DOHH2 (cell line): ENCODE measurements around the gene THAP4.

Experiments
- H3F3A ChIP-seq: fragments of 200-600 bp; sonication (generic), shearing (Covaris generic); 2 replicates; pipeline ENCODE4 v1.6.0; 2016; ENCODE audit warnings: antibody characterized with exemption, mild to moderate bottlenecking; ENCODE audit not compliant: control insufficient read depth, insufficient read depth
- H3K27ac ChIP-seq: fragments of 200-600 bp; sonication (generic); 2 replicates; pipeline ENCODE4 v1.5.1; 2014; ENCODE audit warnings: low read depth, mild to moderate bottlenecking, low read length, moderate library complexity
- H3K27me3 ChIP-seq: fragments of 200-600 bp; sonication (generic); 2 replicates; pipeline ENCODE4 v1.6.1; 2014; ENCODE audit warnings: mild to moderate bottlenecking, low read length, mixed read lengths; ENCODE audit not compliant: control insufficient read depth
- H3K36me3 ChIP-seq: fragments of 200-600 bp; sonication (generic); 2 replicates; pipeline ENCODE4 v1.6.1; 2014; ENCODE audit warnings: mild to moderate bottlenecking, low read length, moderate library complexity, mixed read lengths; ENCODE audit not compliant: control insufficient read depth
- H3K4me1 ChIP-seq: fragments of 200-600 bp; sonication (generic); 2 replicates; pipeline ENCODE4 v1.6.1; 2014; ENCODE audit warnings: mild to moderate bottlenecking, low read length, mixed read lengths; ENCODE audit not compliant: control insufficient read depth
- H3K4me2 ChIP-seq: fragments of 200-600 bp; sonication (generic); 2 replicates; pipeline ENCODE4 v1.6.0; 2014; ENCODE audit warnings: mild to moderate bottlenecking, low read length, moderate library complexity
- H3K4me3 ChIP-seq: fragments of 200-600 bp; sonication (generic); 2 replicates; pipeline ENCODE4 v1.5.1; 2014; ENCODE audit warnings: mild to moderate bottlenecking, low read length, mixed read lengths
- H3K79me2 ChIP-seq: fragments of 200-600 bp; sonication (generic); 2 replicates; pipeline ENCODE4 v1.6.1; 2014; ENCODE audit warnings: mild to moderate bottlenecking, low read length, mixed read lengths; ENCODE audit not compliant: control insufficient read depth
- H3K9me2 ChIP-seq: fragments of 200-600 bp; sonication (generic); replicated peaks from 2 replicates; pipeline ENCODE4 v1.6.1; 2014; ENCODE audit warnings: mild to moderate bottlenecking, low read length, mixed read lengths; ENCODE audit not compliant: control insufficient read depth
- H3K9me3 ChIP-seq: fragments of 200-600 bp; sonication (generic); 2 replicates; pipeline ENCODE4 v1.6.1; 2014; ENCODE audit warnings: antibody characterized with exemption, low read length, mixed read lengths; ENCODE audit not compliant: control insufficient read depth, insufficient read depth
- H4K20me1 ChIP-seq: fragments of 200-600 bp; sonication (generic); 2 replicates; pipeline ENCODE4 v1.6.0; 2014; ENCODE audit warnings: low read depth, mild to moderate bottlenecking, antibody characterized with exemption, low read length, moderate library complexity; ENCODE audit not compliant: control insufficient read depth, insufficient read depth
- EZH2phosphoT487 ChIP-seq: fragments of 200-600 bp; sonication (generic); IDR thresholded peaks from 2 replicates; pipeline ENCODE4 v1.6.1; 2017; ENCODE audit warnings: borderline replicate concordance, mild to moderate bottlenecking, antibody characterized with exemption, low read length, moderate library complexity, mixed read lengths
- TF ChIP-seq, protein P1 (sequence below): fragments of 200-600 bp; sonication (generic); IDR thresholded peaks from one replicate; pipeline ENCODE4 v1.5.1; 2014; ENCODE audit warnings: antibody characterized with exemption, mild to moderate bottlenecking, low read depth, low read length; ENCODE audit not compliant: poor library complexity, severe bottlenecking

Gene THAP4

DNA sequence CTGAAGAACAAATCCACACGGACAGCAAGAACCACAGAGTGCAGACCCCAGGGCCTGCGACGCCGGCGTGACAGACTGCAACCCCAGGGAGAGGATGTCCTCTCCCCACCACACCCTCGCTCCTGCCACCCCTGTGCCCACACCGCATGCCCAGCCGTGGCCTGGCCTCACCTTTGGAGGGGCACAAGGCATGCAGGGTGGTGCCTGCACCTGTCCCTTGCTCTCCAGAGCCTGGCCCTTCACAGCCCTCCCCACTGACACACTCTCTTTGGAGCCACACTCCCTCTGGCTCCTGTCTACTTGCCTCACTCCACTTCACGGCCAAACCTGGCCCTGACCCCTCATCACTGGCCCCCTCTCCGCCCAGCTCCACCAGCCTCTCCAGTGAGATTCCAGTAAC, 9.3 kb downstream of the THAP4 start:
- no peak overlapping the region for H3K4me2 ChIP-seq
- H3K9me2 ChIP-seq: no peaks in the 10 kb centered on the region
- no peaks in the 10 kb centered on the region for H3K4me1 ChIP-seq
- TF ChIP-seq EZH2phosphoT487: no peak
- TF ChIP-seq, protein P1, sequence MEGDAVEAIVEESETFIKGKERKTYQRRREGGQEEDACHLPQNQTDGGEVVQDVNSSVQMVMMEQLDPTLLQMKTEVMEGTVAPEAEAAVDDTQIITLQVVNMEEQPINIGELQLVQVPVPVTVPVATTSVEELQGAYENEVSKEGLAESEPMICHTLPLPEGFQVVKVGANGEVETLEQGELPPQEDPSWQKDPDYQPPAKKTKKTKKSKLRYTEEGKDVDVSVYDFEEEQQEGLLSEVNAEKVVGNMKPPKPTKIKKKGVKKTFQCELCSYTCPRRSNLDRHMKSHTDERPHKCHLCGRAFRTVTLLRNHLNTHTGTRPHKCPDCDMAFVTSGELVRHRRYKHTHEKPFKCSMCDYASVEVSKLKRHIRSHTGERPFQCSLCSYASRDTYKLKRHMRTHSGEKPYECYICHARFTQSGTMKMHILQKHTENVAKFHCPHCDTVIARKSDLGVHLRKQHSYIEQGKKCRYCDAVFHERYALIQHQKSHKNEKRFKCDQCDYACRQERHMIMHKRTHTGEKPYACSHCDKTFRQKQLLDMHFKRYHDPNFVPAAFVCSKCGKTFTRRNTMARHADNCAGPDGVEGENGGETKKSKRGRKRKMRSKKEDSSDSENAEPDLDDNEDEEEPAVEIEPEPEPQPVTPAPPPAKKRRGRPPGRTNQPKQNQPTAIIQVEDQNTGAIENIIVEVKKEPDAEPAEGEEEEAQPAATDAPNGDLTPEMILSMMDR: no peak
- H3K4me3 ChIP-seq: no peak overlapping the region
- H3F3A ChIP-seq: no peaks in the 10 kb centered on the region
- H3K79me2 ChIP-seq: peaks cover 95% of the 10 kb centered on the region
- peaks cover 55% of the 10 kb centered on the region for H3K36me3 ChIP-seq
- no peaks in the 10 kb centered on the region for H3K27me3 ChIP-seq
- no peaks in the 10 kb centered on the region for H3K9me3 ChIP-seq
- H3K27ac ChIP-seq: no peak overlapping the region
- H4K20me1 ChIP-seq: peaks cover 3% of the 10 kb centered on the region; the same call in 1 of the 2 replicates

DNA sequence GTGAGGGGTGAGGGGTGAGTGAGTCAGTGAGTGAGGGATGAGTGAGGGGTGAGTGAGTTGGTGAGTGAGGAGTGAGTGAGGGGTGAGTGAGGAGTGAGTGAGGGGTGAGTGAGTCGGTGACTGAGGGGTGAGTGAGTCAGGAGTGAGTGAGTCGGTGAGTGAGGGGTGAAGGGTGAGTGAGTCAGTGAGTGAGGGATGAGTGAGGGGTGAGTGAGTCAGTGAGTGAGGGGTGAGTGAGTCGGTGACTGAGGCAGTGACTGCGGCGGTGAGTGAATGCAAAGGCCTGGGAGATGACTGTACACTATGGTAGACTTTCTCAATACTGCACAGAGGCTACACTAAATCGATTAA, 16.6 kb downstream of the THAP4 start:
- H3K27ac ChIP-seq: no peak overlapping the region
- H3K9me2 ChIP-seq: no peaks in the 10 kb centered on the region
- H3K4me2 ChIP-seq: no peak overlapping the region
- TF ChIP-seq EZH2phosphoT487: no peak
- TF ChIP-seq, protein P1: no peak
- H4K20me1 ChIP-seq: no peaks in the 10 kb centered on the region
- no peaks in the 10 kb centered on the region for H3F3A ChIP-seq
- H3K27me3 ChIP-seq: no peaks in the 10 kb centered on the region
- no peaks in the 10 kb centered on the region for H3K9me3 ChIP-seq
- H3K36me3 ChIP-seq: peaks cover 27% of the 10 kb centered on the region
- H3K4me3 ChIP-seq: no peak overlapping the region
- peaks cover 94% of the 10 kb centered on the region for H3K79me2 ChIP-seq
- H3K4me1 ChIP-seq: peaks cover 21% of the 10 kb centered on the region

DNA sequence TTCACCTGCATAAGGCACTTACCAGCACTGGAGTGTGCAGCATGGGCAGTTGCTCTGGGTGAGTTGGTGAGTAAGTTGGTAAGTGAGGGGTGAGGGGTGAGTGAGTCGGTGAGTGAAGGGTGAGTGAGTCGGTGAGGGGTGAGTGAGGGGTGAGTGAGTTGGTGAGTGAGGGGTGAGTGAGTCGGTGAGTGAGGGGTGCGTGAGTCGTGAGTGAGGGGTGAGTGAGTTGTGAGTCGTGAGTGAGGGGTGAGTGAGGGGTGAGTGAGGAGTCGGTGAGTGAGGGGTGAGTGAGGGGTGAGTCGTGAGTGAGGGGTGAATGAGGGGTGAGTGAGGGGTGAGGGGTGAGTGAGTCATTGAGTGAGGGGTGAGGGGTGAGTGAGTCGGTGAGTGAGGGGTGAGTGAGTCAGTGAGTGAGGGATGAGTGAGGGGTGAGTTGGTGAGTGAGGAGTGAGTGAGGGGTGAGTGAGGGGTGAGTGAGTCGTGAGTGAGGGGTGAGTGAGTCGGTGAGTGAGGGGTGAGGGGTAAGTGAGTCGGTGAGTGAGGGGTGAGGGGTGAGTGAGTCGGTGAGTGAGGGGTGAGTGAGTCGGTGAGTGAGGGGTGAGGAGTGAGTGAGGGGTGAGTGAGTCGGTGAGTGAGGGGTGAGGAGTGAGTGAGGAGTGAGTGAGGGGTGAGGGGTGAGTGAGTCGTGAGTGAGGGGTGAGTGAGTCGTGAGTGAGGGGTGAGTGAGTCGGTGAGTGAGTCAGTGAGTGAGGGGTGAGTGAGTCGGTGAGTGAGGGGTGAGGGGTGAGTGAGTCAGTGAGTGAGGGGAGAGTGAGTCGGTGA, 17.1 kb downstream of the THAP4 start:
- H3K9me2 ChIP-seq: no peaks in the 10 kb centered on the region
- no peaks in the 10 kb centered on the region for H3F3A ChIP-seq
- peaks cover 21% of the 10 kb centered on the region for H3K4me1 ChIP-seq
- H3K79me2 ChIP-seq: peaks cover 94% of the 10 kb centered on the region
- H3K4me2 ChIP-seq: no peak overlapping the region
- H3K36me3 ChIP-seq: peaks cover 24% of the 10 kb centered on the region
- no peaks in the 10 kb centered on the region for H4K20me1 ChIP-seq
- no peaks in the 10 kb centered on the region for H3K27me3 ChIP-seq
- H3K9me3 ChIP-seq: no peaks in the 10 kb centered on the region
- no peak for TF ChIP-seq EZH2phosphoT487
- TF ChIP-seq, protein P1: no peak
- H3K27ac ChIP-seq: no peak overlapping the region
- no peak overlapping the region for H3K4me3 ChIP-seq
